PC-9 (cell line): ENCODE measurements around the gene PC. TPM values are rescaled to one million over a fixed set of nuclear protein-coding genes. Genes with fewer than 3 reads are reported as not detected.

Source experiments
- BruUV-seq: library from RNA; stranded (reverse); fragments of 400-500 nt; replicated peaks from 2 replicates; lab custom pipeline; 2021; lab: Mats Ljungman, UMichigan
- CTCF ChIA-PET: fragments of 300-600 bp; sonication (Branson Sonifier 250); formaldehyde crosslinking; loops from one replicate; lab custom pipeline; 2022; ENCODE audit warnings: antibody characterized with exemption; lab: Charles Lee
- POLR2A ChIA-PET: fragments of 300-600 bp; sonication (Branson Sonifier 250); formaldehyde crosslinking; loops from one replicate; lab custom pipeline; 2022; ENCODE audit warnings: antibody characterized with exemption; ENCODE audit not compliant: unreplicated experiment; lab: Charles Lee
- DNase-seq, 2 experiments: peaks; one replicate each; pipeline versions ENCODE4 v3.0.0 to v3.0.0-alpha.2; 2015 to 2022; ENCODE audit warnings: mixed read lengths in 1 of 2
- H2AFZ ChIP-seq: fragments of 200-600 bp; sonication (generic); 2 replicates; pipeline ENCODE4 v1.8.1; 2017; ENCODE audit warnings: antibody characterized with exemption
- H3F3A ChIP-seq: fragments of 200-600 bp; sonication (generic); 2 replicates; pipeline ENCODE4 v1.8.1; 2017; ENCODE audit warnings: antibody characterized with exemption, mild to moderate bottlenecking, low read depth; ENCODE audit not compliant: insufficient read depth
- H3K27ac ChIP-seq: fragments of 200-600 bp; sonication (generic); 2 replicates; pipeline ENCODE4 v1.6.1; 2016; ENCODE audit warnings: mixed run types
- H3K27me3 ChIP-seq: fragments of 200-600 bp; sonication (generic); 2 replicates; pipeline ENCODE4 v1.6.1; 2016; ENCODE audit warnings: low read depth, mixed run types; ENCODE audit not compliant: insufficient read depth
- H3K36me3 ChIP-seq: fragments of 200-600 bp; sonication (generic); 2 replicates; pipeline ENCODE4 v1.6.1; 2016; ENCODE audit warnings: low read depth, mixed run types
- H3K4me1 ChIP-seq: fragments of 200-600 bp; sonication (generic); replicated peaks from 2 replicates; pipeline ENCODE4 v1.6.1; 2016; ENCODE audit warnings: mixed run types; ENCODE audit not compliant: insufficient read depth
- H3K4me2 ChIP-seq: fragments of 200-600 bp; sonication (generic); 2 replicates; pipeline ENCODE4 v1.6.1; 2017; ENCODE audit warnings: mixed run types
- H3K4me3 ChIP-seq: fragments of 200-600 bp; sonication (generic); 2 replicates; pipeline ENCODE4 v1.6.1; 2016; ENCODE audit warnings: mixed run types
- H3K79me2 ChIP-seq: fragments of 200-600 bp; sonication (generic); 2 replicates; pipeline ENCODE4 v1.6.1; 2017; ENCODE audit warnings: low read depth, mixed run types
- H3K9me2 ChIP-seq: fragments of 200-600 bp; sonication (generic); 2 replicates; pipeline ENCODE4 v1.8.1; 2017; ENCODE audit warnings: mild to moderate bottlenecking; ENCODE audit not compliant: insufficient read depth
- H3K9me3 ChIP-seq: fragments of 200-600 bp; sonication (generic); 2 replicates; pipeline ENCODE4 v1.8.1; 2016; ENCODE audit warnings: low read depth; ENCODE audit not compliant: insufficient read depth
- H4K20me1 ChIP-seq: fragments of 200-600 bp; sonication (generic); 2 replicates; pipeline ENCODE4 v1.8.1; 2017; ENCODE audit not compliant: insufficient read depth
- EZH2 ChIP-seq: fragments of 200-600 bp; sonication (generic); IDR thresholded peaks from 2 replicates; pipeline ENCODE4 v1.8.0; 2017; ENCODE audit warnings: antibody characterized with exemption, low read depth
- intact Hi-C: fragments of 100-400 bp; cut with micrococcal nuclease; formaldehyde crosslinking; loops from one replicate; pipeline ENCODE4 v1.10.0; 2022; ENCODE audit not compliant: unreplicated experiment
- total RNA-seq: library from RNA; stranded (reverse); gene quantifications from 2 replicates; pipeline ENCODE4 v1.2.3, GENCODE V29; 2021
- TF ChIP-seq, protein P1 (sequence below): fragments of 200-600 bp; sonication (generic); conservative IDR thresholded peaks from 2 replicates; pipeline ENCODE4 v1.6.1; 2017; ENCODE audit warnings: mixed run types, antibody characterized with exemption, mild to moderate bottlenecking, moderate library complexity

The PC gene
- total RNA-seq, 1 experiment from 2014 or later: 38.9 TPM

DNA sequence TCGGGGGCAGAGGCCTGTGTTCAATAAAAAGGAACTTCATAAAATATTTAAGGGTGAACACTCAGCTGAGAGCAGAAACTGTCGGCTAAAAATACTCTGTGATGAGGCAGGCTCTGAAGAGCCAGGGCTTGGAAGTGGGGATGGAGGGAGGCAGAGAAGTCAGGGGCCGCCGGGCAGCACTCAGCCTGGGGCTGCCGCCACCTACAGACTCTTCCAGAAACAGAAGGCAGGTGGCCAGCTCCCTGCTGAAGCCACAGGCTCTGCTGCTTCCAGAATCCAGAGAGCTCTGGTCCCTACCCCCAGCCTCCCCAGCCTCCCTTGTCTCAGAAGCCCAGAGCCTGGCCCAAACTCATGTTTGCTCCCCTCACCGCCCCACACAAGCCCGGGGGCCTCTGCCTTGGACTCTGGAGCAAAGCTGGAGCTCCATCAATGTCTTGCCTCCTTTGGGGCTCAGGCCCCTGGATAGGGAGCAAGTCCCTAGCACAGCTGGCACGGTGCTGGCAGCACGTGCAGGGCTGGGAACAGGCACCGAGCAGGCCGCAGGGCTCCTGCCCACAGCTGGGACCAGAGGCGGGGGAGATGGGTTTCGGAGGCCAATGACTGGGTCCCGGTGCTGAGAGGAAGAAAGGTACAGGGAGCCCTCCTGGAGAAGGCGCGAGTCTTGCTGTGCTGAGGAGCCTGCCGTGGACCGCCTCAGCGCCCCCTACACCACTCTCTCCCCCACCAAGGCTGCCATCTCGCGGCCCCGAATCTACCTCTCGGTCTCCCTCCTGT, 93.1 kb downstream of the PC start:
- DNase-seq: no peak
- Histone ChIP-seq H3K4me1 (peaks cover 5% of the 10 kb centered on the region; the same call in 1 of the 2 replicates), H3F3A (peaks cover 13% of the 10 kb centered on the region; the same call in 1 of the 2 replicates), H3K36me3 (no peaks in the 10 kb centered on the region), H3K27ac (no peak overlapping the region), H3K9me2 (no peaks in the 10 kb centered on the region), H3K9me3 (no peaks in the 10 kb centered on the region), H2AFZ (no peak overlapping the region), H3K4me2 (no peak overlapping the region), H3K27me3 (no peaks in the 10 kb centered on the region), H3K4me3 (no peak overlapping the region), H4K20me1 (no peaks in the 10 kb centered on the region), H3K79me2 (no peaks in the 10 kb centered on the region)
- POLR2A ChIA-PET: interaction anchor here (0.6 kb wide), 1 partner anchor 336 kb away, joined by 4 read pairs; no protein-coding TSS in a partner anchor
- TF ChIP-seq, protein P1, sequence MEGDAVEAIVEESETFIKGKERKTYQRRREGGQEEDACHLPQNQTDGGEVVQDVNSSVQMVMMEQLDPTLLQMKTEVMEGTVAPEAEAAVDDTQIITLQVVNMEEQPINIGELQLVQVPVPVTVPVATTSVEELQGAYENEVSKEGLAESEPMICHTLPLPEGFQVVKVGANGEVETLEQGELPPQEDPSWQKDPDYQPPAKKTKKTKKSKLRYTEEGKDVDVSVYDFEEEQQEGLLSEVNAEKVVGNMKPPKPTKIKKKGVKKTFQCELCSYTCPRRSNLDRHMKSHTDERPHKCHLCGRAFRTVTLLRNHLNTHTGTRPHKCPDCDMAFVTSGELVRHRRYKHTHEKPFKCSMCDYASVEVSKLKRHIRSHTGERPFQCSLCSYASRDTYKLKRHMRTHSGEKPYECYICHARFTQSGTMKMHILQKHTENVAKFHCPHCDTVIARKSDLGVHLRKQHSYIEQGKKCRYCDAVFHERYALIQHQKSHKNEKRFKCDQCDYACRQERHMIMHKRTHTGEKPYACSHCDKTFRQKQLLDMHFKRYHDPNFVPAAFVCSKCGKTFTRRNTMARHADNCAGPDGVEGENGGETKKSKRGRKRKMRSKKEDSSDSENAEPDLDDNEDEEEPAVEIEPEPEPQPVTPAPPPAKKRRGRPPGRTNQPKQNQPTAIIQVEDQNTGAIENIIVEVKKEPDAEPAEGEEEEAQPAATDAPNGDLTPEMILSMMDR: no peak
- TF ChIP-seq EZH2: no peak
- BruUV-seq: no TSS peak
- intact Hi-C loops: no loop called here
- CTCF ChIA-PET: no interaction called here

DNA sequence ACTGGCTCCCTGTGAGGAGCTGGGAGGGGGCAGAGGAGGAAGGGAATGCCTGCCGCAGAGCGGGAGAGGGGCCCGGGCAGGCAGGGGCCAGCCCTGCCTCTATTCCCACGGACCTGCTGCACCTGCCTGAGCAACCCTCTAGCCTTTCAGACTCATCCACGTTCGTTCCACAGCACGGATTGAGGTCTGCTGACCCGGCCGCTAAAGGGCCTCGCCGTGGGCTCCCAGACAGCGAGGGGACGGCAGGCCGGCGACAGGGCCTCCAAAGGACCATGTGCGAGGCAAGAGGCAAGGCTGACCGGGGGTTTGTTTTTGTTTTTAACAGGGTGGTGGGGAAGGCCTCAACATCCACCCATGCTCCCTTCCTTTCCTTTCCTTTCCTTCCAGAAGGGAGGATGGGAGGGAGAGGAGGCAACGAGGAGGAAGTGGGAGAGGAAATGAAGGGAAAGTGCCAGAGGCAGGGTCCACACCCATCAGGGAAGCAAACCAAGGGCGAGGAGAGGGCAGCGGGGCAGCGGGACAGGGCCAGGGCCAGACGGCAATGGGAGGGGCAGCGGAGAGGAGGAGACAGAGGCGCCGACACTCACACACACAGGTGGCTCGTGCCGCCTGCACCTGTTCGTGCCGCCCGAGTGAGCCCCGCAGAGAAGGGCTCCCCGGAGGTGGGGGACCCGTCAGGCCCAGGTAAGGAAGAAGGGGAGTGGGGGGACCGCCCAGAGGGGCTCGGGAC, 93.8 kb downstream of the PC start:
- CTCF ChIA-PET: no interaction called here
- DNase-seq: no peak
- Histone ChIP-seq H3K27ac (no peak overlapping the region), H4K20me1 (no peaks in the 10 kb centered on the region), H3K9me3 (no peaks in the 10 kb centered on the region), H3K36me3 (no peaks in the 10 kb centered on the region), H3K4me2 (no peak overlapping the region), H3F3A (peaks cover 7% of the 10 kb centered on the region; the same call in 1 of the 2 replicates), H3K9me2 (no peaks in the 10 kb centered on the region), H3K4me1 (peaks cover 5% of the 10 kb centered on the region; the same call in 1 of the 2 replicates), H3K27me3 (no peaks in the 10 kb centered on the region), H2AFZ (no peak overlapping the region), H3K4me3 (no peak overlapping the region), H3K79me2 (no peaks in the 10 kb centered on the region)
- POLR2A ChIA-PET: interaction anchor here (0.6 kb wide), 1 partner anchor 335 kb away, joined by 4 read pairs; no protein-coding TSS in a partner anchor
- TF ChIP-seq EZH2: no peak
- intact Hi-C loops: no loop called here
- no TSS peak for BruUV-seq

DNA sequence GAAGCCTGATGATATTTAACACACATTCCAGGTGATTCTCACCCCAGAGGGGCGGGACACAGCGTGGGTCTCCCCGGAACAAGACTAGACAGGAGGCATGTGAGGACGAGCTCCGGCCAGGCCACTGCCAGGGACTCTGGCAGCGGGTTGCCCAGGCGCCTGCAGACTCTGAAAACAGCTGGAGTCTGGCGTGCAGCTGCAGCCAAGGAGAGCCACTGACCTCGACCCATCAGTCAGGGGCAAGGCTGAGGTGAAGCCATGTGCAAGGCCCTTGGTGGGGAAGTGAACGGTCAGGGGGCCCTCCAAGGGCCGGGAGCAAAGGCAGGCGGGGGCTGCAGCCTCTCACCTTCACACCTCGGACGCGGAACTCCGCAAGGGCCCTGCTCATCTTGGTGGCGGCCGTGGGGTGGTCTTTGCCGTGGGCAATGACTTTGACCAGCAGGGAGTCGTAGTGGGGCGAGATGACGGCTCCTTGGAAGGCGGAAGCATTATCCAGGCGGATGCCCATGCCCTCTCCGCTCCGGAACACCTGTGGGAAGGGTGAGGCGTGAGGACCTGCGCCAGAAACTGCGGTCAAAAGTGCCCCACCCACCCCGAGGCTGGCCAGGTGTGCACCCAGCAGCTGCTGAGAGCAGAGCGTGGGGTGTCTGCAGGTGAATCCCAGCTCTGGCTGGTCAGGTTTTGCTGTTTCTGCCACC, 94.6 kb downstream of the PC start:
- Histone ChIP-seq H4K20me1 (no peaks in the 10 kb centered on the region), H3K27me3 (no peaks in the 10 kb centered on the region), H3K36me3 (no peaks in the 10 kb centered on the region), H3K4me3 (no peak overlapping the region), H3K27ac (no peak overlapping the region), H3K79me2 (no peaks in the 10 kb centered on the region), H3K9me2 (no peaks in the 10 kb centered on the region), H3K9me3 (no peaks in the 10 kb centered on the region), H2AFZ (no peak overlapping the region), H3K4me1 (no peaks in the 10 kb centered on the region), H3F3A (peaks cover 3% of the 10 kb centered on the region; the same call in 1 of the 2 replicates), H3K4me2 (no peak overlapping the region)
- intact Hi-C loops: no loop called here
- ChIA-PET POLR2A (no interaction called here), CTCF (no interaction called here)
- no TSS peak for BruUV-seq
- no peak for TF ChIP-seq EZH2
- TF ChIP-seq, protein P1: no peak
- no peak for DNase-seq
